Bone marrow (tissue), 2 donors: Measurements from ENCODE around the gene PRELP.
"Not testable (repeated sequence)": the region's sequence is repeated elsewhere in the genome, so short reads cannot be mapped to it uniquely, and the experiment has no call there.

Source experiments
- DNase-seq, 2 donors: peaks; one replicate each; lab custom pipeline; 2025; lab: John Stamatoyannopoulos, UW

Gene PRELP

GRCh38 chr1:203506858-203507626 lies 31.4 kb downstream of the PRELP start:
- no peak for DNase-seq

GRCh38 chr1:203507759-203508158 lies 32.2 kb downstream of the PRELP start:
- DNase-seq = no peak

- no peak for DNase-seq
Measured at GRCh38 chr1:203508463-203509073, 33.0 kb downstream of the PRELP start.

GRCh38 chr1:203509135-203509534 lies 33.5 kb downstream of the PRELP start:
- DNase-seq = no peak

- DNase-seq = no peak
Measured at GRCh38 chr1:203511513-203511912, 35.9 kb downstream of the PRELP start.

- DNase-seq = no peak
Measured at GRCh38 chr1:203511930-203512329, 36.3 kb downstream of the PRELP start.

- DNase-seq = no peak
Measured at GRCh38 chr1:203512517-203512847, 36.9 kb downstream of the PRELP start.

GRCh38 chr1:203512848-203513584 lies 37.4 kb downstream of the PRELP start:
- peak; percentile 27 to 78 for DNase-seq

GRCh38 chr1:203513585-203514031 lies 38.0 kb downstream of the PRELP start:
- no peak for DNase-seq

- no peak for DNase-seq
Measured at GRCh38 chr1:203516184-203516583, 40.6 kb downstream of the PRELP start.

GRCh38 chr1:203516906-203517305 lies 41.3 kb downstream of the PRELP start:
- DNase-seq = no peak

GRCh38 chr1:203517426-203518110 lies 42.0 kb downstream of the PRELP start:
- DNase-seq = no peak

- not testable (repeated sequence) for DNase-seq
Measured at GRCh38 chr1:203518139-203518538, 42.5 kb downstream of the PRELP start.

- no peak for DNase-seq
Measured at GRCh38 chr1:203518541-203518940, 42.9 kb downstream of the PRELP start.

GRCh38 chr1:203519053-203519840 lies 43.6 kb downstream of the PRELP start:
- no peak for DNase-seq

GRCh38 chr1:203519896-203520295 lies 44.3 kb downstream of the PRELP start:
- DNase-seq = no peak

GRCh38 chr1:203520315-203520714 lies 44.7 kb downstream of the PRELP start:
- no peak for DNase-seq

GRCh38 chr1:203521074-203521794 lies 45.6 kb downstream of the PRELP start:
- DNase-seq = no peak

GRCh38 chr1:203521812-203522211 lies 46.2 kb downstream of the PRELP start:
- DNase-seq = no peak

GRCh38 chr1:203522237-203522636 lies 46.6 kb downstream of the PRELP start:
- no peak for DNase-seq

- DNase-seq = no peak
Measured at GRCh38 chr1:203523667-203524066, 48.1 kb downstream of the PRELP start.
